ENCODE results near the gene PXMP4. TPM values are rescaled to one million over a fixed set of nuclear protein-coding genes. Genes with fewer than 3 reads are reported as not detected.
A peak's percentile ranks its signal among the peaks of the same experiment; 100 is the strongest.

PXMP4 gene
- total RNA-seq, 3 donors from 2014 or later: 7.9 to 14.3 (median 9.1) TPM

DNA sequence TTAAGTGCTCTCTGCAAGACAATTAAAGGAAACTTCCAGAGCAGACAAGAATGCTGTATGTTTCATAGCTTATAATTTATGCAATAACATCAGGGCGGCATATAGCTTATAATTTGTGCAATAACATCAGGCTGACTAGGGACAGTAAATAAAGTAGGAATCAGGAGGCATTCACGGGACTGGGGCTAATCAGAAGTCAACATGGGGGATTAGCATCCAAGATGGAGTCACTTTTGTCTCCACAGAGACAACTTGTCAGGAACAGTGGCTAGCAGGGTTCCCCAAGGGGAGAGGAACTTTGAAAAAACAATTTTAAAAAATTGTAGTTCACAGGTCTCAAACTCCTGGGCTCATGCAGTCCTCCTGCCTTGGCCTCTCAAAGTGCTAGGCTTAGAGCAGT is 8.4 kb upstream of the PXMP4 start:
- intact Hi-C loops (cut with DNase I; ENCODE audit: low total_unique reads): no loop called here
- no peaks in the 10 kb centered on the region for H3K36me3 ChIP-seq
- H3K9me3 ChIP-seq: no peaks in the 10 kb centered on the region
- no peak overlapping the region for H3K27ac ChIP-seq
- TF ChIP-seq, protein P1, sequence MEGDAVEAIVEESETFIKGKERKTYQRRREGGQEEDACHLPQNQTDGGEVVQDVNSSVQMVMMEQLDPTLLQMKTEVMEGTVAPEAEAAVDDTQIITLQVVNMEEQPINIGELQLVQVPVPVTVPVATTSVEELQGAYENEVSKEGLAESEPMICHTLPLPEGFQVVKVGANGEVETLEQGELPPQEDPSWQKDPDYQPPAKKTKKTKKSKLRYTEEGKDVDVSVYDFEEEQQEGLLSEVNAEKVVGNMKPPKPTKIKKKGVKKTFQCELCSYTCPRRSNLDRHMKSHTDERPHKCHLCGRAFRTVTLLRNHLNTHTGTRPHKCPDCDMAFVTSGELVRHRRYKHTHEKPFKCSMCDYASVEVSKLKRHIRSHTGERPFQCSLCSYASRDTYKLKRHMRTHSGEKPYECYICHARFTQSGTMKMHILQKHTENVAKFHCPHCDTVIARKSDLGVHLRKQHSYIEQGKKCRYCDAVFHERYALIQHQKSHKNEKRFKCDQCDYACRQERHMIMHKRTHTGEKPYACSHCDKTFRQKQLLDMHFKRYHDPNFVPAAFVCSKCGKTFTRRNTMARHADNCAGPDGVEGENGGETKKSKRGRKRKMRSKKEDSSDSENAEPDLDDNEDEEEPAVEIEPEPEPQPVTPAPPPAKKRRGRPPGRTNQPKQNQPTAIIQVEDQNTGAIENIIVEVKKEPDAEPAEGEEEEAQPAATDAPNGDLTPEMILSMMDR (IDR thresholded peaks at IDR 0.05): no peak
- no peak for TF ChIP-seq POLR2A (IDR thresholded peaks at IDR 0.05)
- no peak for TF ChIP-seq POLR2AphosphoS5 (IDR thresholded peaks at IDR 0.05)
- DNase-seq (ENCODE audit: low spot score in 2 of 2): no peak
- H3K4me1 ChIP-seq: peaks cover 0 to under 1% of the 10 kb centered on the region in 2 donors
- no peak overlapping the region for H3K4me3 ChIP-seq
- H3K27me3 ChIP-seq: no peaks in the 10 kb centered on the region

DNA sequence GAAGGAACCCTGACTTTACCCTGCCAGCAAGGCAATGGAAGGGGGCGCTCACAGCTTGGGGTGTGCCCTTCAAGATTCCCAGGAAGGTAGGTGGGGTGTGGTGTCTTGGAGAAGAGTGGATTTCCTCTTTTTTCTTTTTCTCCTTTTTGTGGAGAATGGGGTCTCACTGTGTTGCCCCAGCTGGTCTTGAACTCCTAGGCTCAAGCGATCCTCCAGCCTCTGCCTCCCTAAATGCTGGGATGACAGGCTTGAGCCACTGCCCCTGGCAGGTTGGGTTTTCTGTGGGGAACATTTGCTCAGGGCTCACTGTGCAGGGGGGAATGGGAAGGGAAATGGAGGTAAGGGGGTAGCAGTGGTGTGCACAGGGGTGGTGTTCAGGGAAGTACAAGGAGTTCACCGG is 7.7 kb upstream of the PXMP4 start:
- Histone ChIP-seq H3K27me3 (no peaks in the 10 kb centered on the region), H3K4me3 (no peak overlapping the region), H3K4me1 (no peaks in the 10 kb centered on the region), H3K9me3 (no peaks in the 10 kb centered on the region), H3K36me3 (no peaks in the 10 kb centered on the region), H3K27ac (no peak overlapping the region)
- no peak for DNase-seq (ENCODE audit: low spot score in 2 of 2)
- intact Hi-C loops (cut with DNase I; ENCODE audit: low total_unique reads): no loop called here
- no peak for TF ChIP-seq POLR2AphosphoS5 (IDR thresholded peaks at IDR 0.05)
- TF ChIP-seq, protein P1 (IDR thresholded peaks at IDR 0.05): no peak
- no peak for TF ChIP-seq POLR2A (IDR thresholded peaks at IDR 0.05)

DNA sequence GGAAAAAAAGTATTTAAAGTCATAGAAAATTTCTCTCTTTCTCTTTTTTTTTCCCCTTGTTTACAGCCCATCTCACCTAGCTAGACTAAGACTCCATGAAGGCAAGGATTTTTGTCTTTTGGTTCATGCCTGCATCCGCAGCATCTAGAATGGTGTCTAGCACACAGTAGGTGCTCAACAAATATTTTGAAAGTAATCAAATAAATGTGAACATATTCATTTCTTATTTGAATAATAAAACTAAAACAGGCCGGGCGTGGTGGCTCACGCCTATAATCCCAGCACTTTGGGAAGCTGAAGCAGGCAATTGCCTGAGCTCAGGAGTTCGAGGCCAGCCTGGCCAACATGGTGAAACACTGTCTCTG is 7.0 kb upstream of the PXMP4 start:
- no peaks in the 10 kb centered on the region for H3K9me3 ChIP-seq
- no peak for TF ChIP-seq POLR2A (IDR thresholded peaks at IDR 0.05)
- TF ChIP-seq, protein P1 (IDR thresholded peaks at IDR 0.05): no peak
- no peak for TF ChIP-seq POLR2AphosphoS5 (IDR thresholded peaks at IDR 0.05)
- no peak overlapping the region for H3K4me3 ChIP-seq
- intact Hi-C loops (cut with DNase I; ENCODE audit: low total_unique reads): no loop called here
- no peaks in the 10 kb centered on the region for H3K4me1 ChIP-seq
- H3K27me3 ChIP-seq: no peaks in the 10 kb centered on the region
- no peak overlapping the region for H3K27ac ChIP-seq
- no peaks in the 10 kb centered on the region for H3K36me3 ChIP-seq
- DNase-seq (ENCODE audit: low spot score in 2 of 2): no peak

DNA sequence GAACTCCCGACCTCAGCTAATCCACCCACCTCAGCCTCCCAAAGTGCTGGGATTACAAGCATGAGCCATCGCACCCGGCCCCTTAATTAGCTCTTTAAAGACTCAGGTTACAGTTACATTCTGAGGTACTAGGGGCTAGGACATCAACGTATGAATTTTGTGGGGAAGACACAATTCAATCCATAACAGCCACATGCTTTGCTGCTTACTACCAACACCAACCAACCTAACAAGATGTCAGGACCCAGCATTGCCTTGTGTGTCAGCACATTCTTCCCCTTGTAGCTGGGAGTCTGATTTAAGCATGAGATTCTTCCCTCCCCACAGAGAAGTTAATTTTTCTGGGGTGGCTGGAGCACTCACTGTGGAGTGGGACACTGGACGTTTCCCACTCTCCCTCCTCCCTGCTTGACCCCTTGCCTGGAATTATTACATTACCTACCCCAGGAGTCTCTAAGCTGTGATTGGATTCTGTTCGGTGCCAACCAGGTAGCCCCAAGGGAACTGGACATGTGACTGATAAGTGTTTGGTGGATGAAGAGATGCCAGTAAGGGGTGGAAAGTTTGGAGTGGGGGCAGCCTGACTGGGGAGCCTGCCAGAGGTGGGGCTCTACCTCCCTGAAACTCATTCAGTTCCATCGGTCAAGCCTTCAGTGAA is 5.6 kb upstream of the PXMP4 start:
- Histone ChIP-seq H3K27ac (no peak overlapping the region), H3K9me3 (no peaks in the 10 kb centered on the region), H3K27me3 (no peaks in the 10 kb centered on the region), H3K36me3 (no peaks in the 10 kb centered on the region), H3K4me1 (no peaks in the 10 kb centered on the region), H3K4me3 (no peak overlapping the region)
- no peak for TF ChIP-seq POLR2A (IDR thresholded peaks at IDR 0.05)
- no peak for TF ChIP-seq POLR2AphosphoS5 (IDR thresholded peaks at IDR 0.05)
- TF ChIP-seq, protein P1 (IDR thresholded peaks at IDR 0.05): no peak
- DNase-seq (ENCODE audit: low spot score in 2 of 2): no peak
- intact Hi-C loops (cut with DNase I; ENCODE audit: low total_unique reads): no loop called here

DNA sequence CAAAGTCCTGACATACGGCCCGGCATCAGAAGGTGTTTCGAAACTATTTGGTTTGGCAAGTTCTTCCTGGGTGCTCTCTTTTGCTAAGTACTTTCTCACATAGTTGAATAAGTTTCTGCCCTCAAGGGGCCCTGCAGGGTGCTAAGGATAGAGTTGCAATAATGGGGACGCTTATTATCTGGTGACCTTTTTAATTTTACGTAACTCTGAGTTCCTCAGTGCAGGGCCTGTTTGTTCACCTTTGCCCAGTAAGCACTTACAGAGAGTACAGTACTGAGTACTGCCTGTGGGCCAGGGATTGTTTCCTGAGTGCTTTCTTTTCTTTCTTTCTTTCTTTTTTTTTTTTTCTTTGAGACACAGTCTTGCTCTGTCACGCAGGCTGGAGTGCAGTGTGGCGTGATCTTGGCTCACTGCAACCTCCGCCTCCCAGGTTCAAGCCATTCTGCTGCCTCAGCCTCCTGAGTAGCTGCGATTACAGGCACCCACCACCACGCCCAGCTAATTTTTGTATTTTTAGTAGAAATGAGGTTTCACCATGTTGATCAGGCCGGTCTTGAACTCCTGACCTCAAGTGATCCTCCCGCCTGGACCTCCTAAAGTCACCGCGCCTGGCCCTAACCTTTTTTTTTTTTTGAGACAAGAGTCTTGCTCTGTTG is 4.5 kb upstream of the PXMP4 start:
- no peak for TF ChIP-seq POLR2AphosphoS5 (IDR thresholded peaks at IDR 0.05)
- TF ChIP-seq, protein P1 (IDR thresholded peaks at IDR 0.05): no peak
- no peak for TF ChIP-seq POLR2A (IDR thresholded peaks at IDR 0.05)
- peak in 1 of 2 donors; percentile 69 for DNase-seq (ENCODE audit: low spot score in 2 of 2)
- Histone ChIP-seq H3K36me3 (no peaks in the 10 kb centered on the region), H3K4me1 (peaks cover under 1% of the 10 kb centered on the region in 2 donors), H3K27me3 (no peaks in the 10 kb centered on the region), H3K4me3 (no peak overlapping the region), H3K9me3 (no peaks in the 10 kb centered on the region), H3K27ac (no peak overlapping the region)
- intact Hi-C loops (cut with DNase I; ENCODE audit: low total_unique reads): no loop called here
